Subcutaneous adipose tissue (tissue), 4 donors: ENCODE data around the gene RTL1. TPM values are rescaled to one million over a fixed set of nuclear protein-coding genes. Genes with fewer than 3 reads are reported as not detected.
A peak's percentile ranks its signal among the peaks of the same experiment; 100 is the strongest.

Experiments
- CTCF ChIP-seq: fragments of 450-650 bp; IDR thresholded peaks from one replicate; pipeline ENCODE4 v1.5.1; 2016; ENCODE audit warnings: low read depth, mild to moderate bottlenecking, control low read depth, antibody characterized with exemption, moderate library complexity
- small RNA-seq: library from RNA; depleted of rRNA; stranded (forward); fragments of <200 nt; gene quantifications from one replicate; pipeline ENCODE3, GENCODE V24; 2016
- total RNA-seq, 4 donors: library from RNA; depleted of rRNA; stranded (reverse); fragments of >200 nt; gene quantifications; one replicate each; pipeline ENCODE4 v1.1.0, GENCODE V29; 2016

The RTL1 gene
- total RNA-seq, 4 donors from 2014 or later, result not detected

- no peak for TF ChIP-seq CTCF
Observed at GRCh38 chr14:100832311-100832960, 71.1 kb downstream of the RTL1 start.

GRCh38 chr14:100830681-100831080, 72.8 kb downstream of the RTL1 start:
- TF ChIP-seq CTCF, result no peak

Small RNA genes lying within 50 kb of the gene (small RNA-seq; reads per million reads assigned to genes)
- gene MIR127, result not detected
- not detected for gene MIR136
- not detected for gene MIR337
- gene MIR370, result 2.1 reads per million, percentile 39 among the genes with 10 or more reads in this experiment
- not detected for gene MIR431
- gene MIR432, result not detected
- gene MIR433, result not detected
- 0.85 reads per million for gene MIR493
- gene RF02145, result not detected
- gene SNORD112, result 1.2 reads per million, percentile 7 among the genes with 10 or more reads in this experiment
- gene SNORD113-1, result not detected
- not detected for gene SNORD113-2
- 134 reads per million, percentile 98 among the genes with 10 or more reads in this experiment for gene SNORD113-3
- gene SNORD113-4, result 182 reads per million, percentile 98 among the genes with 10 or more reads in this experiment
- gene SNORD113-5, result 359 reads per million, percentile 98 among the genes with 10 or more reads in this experiment
- gene SNORD113-6, result 310 reads per million, percentile 98 among the genes with 10 or more reads in this experiment
- gene SNORD113-7, result 714 reads per million, percentile 99 among the genes with 10 or more reads in this experiment
- 8,340 reads per million, percentile 100 among the genes with 10 or more reads in this experiment for gene SNORD113-8
- 255 reads per million, percentile 98 among the genes with 10 or more reads in this experiment for gene SNORD113-9
- 2,760 reads per million, percentile 99 among the genes with 10 or more reads in this experiment for gene SNORD114-1
- not detected for gene SNORD114-2
- 982 reads per million, percentile 99 among the genes with 10 or more reads in this experiment for gene SNORD114-3

Other genes starting within 250 kb of the RTL1 start
- gene DLK1, start 176.8 kb downstream of the RTL1 start, total RNA-seq, result not detected
- 10 to 100 TPM; 38.8 to 77.4 (median 52.7) TPM for gene MEG3, start 77.6 kb downstream of the RTL1 start, total RNA-seq